Measurements from ENCODE around the gene BST2. TPM values are rescaled to one million over a fixed set of nuclear protein-coding genes. Genes with fewer than 3 reads are reported as not detected.

Gene BST2
- total and polyA plus RNA-seq, 9 of the 15 experiments (the other 6 are each of a cell fraction or from before 2014, with no cell fraction given), result 11.2 to 232 (median 151) TPM

GRCh38 chr19:17376935-17377600, 28.4 kb downstream of the BST2 start, which contains the start of gene PLVAP (continued):
- no peak for TF ChIP-seq PKNOX1 (IDR thresholded peaks at IDR 0.05)

- DNase-seq (ENCODE audit: extremely low read depth in 1 of 4, low spot score in 3 of 4) (peak in 1 of 4 experiments; percentile 1), FAIRE-seq (peak; percentile 56), ATAC-seq (no peak)
- no peak overlapping the region for H3K27ac ChIP-seq (ENCODE audit: extremely low read depth, low read depth, low read length)
- WGBS (ENCODE audit: insufficient coverage, low coverage, missing lambda C conversion rate), result 20% methylated on average over 8 of the region's 8 CpGs
- no peak overlapping the region for H3K9ac ChIP-seq (ENCODE audit: insufficient read depth in 1 of 2, low read depth in 2 of 2, low read length in 2 of 2)
- H2AFZ ChIP-seq (ENCODE audit: low read depth, low read length), result peak overlapping the region; percentile 83
- peaks cover 11% of the 10 kb centered on the region in 2 experiments; a peak in 4 of 5 replicates for H3K27me3 ChIP-seq (ENCODE audit: control insufficient read depth in 2 of 2, insufficient read depth in 2 of 2, low read length in 2 of 2)
- H3K4me2 ChIP-seq (ENCODE audit: insufficient read depth, low read length), result peak overlapping the region; percentile 3; the same call in 1 of the 2 replicates
- no peaks in the 10 kb centered on the region for H4K20me1 ChIP-seq (replicated peaks; ENCODE audit: control insufficient read depth, insufficient read depth, low read length)
- CTCF ChIA-PET (ENCODE audit: low intra/inter-chr PET ratio), result interaction anchor here (0.6 kb wide), 1 partner anchor 90 kb away, joined by 3 read pairs; no protein-coding TSS in a partner anchor
- H3K4me1 ChIP-seq (replicated peaks in 1 of 2; ENCODE audit: control insufficient read depth in 2 of 2, insufficient read depth in 2 of 2, low read length in 2 of 2), result peaks cover 6% of the 10 kb centered on the region in 2 experiments; a peak in 4 of 5 replicates
- no peaks in the 10 kb centered on the region for H3K36me3 ChIP-seq (ENCODE audit: control insufficient read depth, insufficient read depth, low read length)
- POLR2A ChIA-PET, result no interaction called here
- intact Hi-C loops (cut with micrococcal nuclease), result no loop called here
- no peak overlapping the region for H3K4me3 ChIP-seq
- no peaks in the 10 kb centered on the region for H3K79me2 ChIP-seq (ENCODE audit: control insufficient read depth, insufficient read depth, low read length)
- H3K9me3 ChIP-seq (replicated peaks; ENCODE audit: control insufficient read depth, insufficient read depth, low read depth, low read length), result no peaks in the 10 kb centered on the region
- H3K9me1 ChIP-seq (ENCODE audit: control insufficient read depth, insufficient read depth, low read length), result no peaks in the 10 kb centered on the region
- BruUV-seq (replicated peaks), result no TSS peak
- in situ Hi-C loops (cut with MboI), result no loop called here
- TF ChIP-seq MTA1 (IDR thresholded peaks at IDR 0.05; ENCODE audit: borderline replicate concordance) (no peak), USF2 (CRISPR knock-in tag; IDR thresholded peaks at IDR 0.05) (peak; percentile 58), ZNF232 (CRISPR knock-in tag; IDR thresholded peaks at IDR 0.05) (no peak), ZFPM2 (CRISPR knock-in tag; IDR thresholded peaks at IDR 0.05) (no peak), ZNF584 (CRISPR knock-in tag; IDR thresholded peaks at IDR 0.05; ENCODE audit: low read depth) (no peak), USF1 (CRISPR knock-in tag; IDR thresholded peaks at IDR 0.05) (peak; percentile 64; the same call in 1 of the 2 replicates), KLF10 (CRISPR knock-in tag; IDR thresholded peaks at IDR 0.05) (no peak), CBFA2T2 (conservative IDR thresholded peaks at IDR 0.05) (0 out of 2 replicates have a peak, but pooled peaks have one; percentile 7), TFE3 (CRISPR knock-in tag; IDR thresholded peaks at IDR 0.05) (peak; percentile 93), TRIM25 (IDR thresholded peaks at IDR 0.05; ENCODE audit: borderline replicate concordance) (no peak), ATF1 (CRISPR knock-in tag; IDR thresholded peaks at IDR 0.05) (no peak), ATF1 (tag; IDR thresholded peaks at IDR 0.05) (no peak), NRF1 (conservative IDR thresholded peaks at IDR 0.05 in 1 of 2, IDR thresholded peaks at IDR 0.05 in 1 of 2) (no peak)
Measured at GRCh38 chr19:17370026-17370587, 35.3 kb downstream of the BST2 start.
